Measurements from ENCODE around the gene IKBKE. TPM values are rescaled to one million over a fixed set of nuclear protein-coding genes. Genes with fewer than 3 reads are reported as not detected.

Gene IKBKE
- total RNA-seq, 1 donor from 2014 or later = 6.3 TPM

GRCh38 chr1:206476058-206476457 lies 5.8 kb downstream of the IKBKE start:
- H3K4me3 ChIP-seq = no peak overlapping the region
- peaks cover 0 to 3% of the 10 kb centered on the region in 2 donors for H3K4me1 ChIP-seq
- H3K27ac ChIP-seq = no peak overlapping the region
- H3K9me3 ChIP-seq = no peaks in the 10 kb centered on the region
- intact Hi-C loops (cut with DNase I) = loop anchor here (5.0 kb wide), 1 partner anchor 436 kb away; no protein-coding TSS in a partner anchor
- TF ChIP-seq, protein P1, sequence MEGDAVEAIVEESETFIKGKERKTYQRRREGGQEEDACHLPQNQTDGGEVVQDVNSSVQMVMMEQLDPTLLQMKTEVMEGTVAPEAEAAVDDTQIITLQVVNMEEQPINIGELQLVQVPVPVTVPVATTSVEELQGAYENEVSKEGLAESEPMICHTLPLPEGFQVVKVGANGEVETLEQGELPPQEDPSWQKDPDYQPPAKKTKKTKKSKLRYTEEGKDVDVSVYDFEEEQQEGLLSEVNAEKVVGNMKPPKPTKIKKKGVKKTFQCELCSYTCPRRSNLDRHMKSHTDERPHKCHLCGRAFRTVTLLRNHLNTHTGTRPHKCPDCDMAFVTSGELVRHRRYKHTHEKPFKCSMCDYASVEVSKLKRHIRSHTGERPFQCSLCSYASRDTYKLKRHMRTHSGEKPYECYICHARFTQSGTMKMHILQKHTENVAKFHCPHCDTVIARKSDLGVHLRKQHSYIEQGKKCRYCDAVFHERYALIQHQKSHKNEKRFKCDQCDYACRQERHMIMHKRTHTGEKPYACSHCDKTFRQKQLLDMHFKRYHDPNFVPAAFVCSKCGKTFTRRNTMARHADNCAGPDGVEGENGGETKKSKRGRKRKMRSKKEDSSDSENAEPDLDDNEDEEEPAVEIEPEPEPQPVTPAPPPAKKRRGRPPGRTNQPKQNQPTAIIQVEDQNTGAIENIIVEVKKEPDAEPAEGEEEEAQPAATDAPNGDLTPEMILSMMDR (IDR thresholded peaks at IDR 0.05) = no peak
- H3K36me3 ChIP-seq = no peaks in the 10 kb centered on the region
- DNase-seq (ENCODE audit: low spot score in 2 of 2) = no peak
- H3K27me3 ChIP-seq = no peaks in the 10 kb centered on the region

GRCh38 chr1:206476591-206476990 lies 6.3 kb downstream of the IKBKE start:
- no peak overlapping the region for H3K4me3 ChIP-seq

DNA sequence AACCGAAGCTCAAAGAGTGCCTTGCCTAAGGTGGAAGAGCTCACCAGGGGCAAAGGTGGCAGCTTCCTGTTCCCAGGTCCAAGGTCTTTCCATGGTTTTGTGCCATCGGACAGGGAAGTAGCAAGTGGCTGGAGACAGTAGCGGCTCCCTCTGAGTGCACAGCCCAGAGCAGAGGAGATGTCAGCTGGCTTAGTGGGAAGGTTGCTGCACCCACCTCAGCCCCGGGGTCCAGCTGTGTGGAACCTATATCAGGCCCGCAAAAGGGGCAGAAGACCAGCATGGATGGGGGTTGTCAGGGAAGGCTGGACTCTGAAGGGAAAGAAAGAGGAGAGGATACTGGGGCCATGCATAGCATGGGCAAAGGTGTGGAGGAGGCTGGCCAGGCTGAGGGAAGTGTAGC lies 6.8 kb downstream of the IKBKE start:
- no peaks in the 10 kb centered on the region for H3K27me3 ChIP-seq
- H3K9me3 ChIP-seq = no peaks in the 10 kb centered on the region
- DNase-seq (ENCODE audit: low spot score in 2 of 2) = no peak
- no peaks in the 10 kb centered on the region for H3K36me3 ChIP-seq
- no peak overlapping the region for H3K4me3 ChIP-seq
- intact Hi-C loops (cut with DNase I) = loop anchor here (5.0 kb wide), 1 partner anchor 435 kb away; no protein-coding TSS in a partner anchor
- TF ChIP-seq, protein P1 (IDR thresholded peaks at IDR 0.05) = no peak
- no peak overlapping the region for H3K27ac ChIP-seq
- no peaks in the 10 kb centered on the region for H3K4me1 ChIP-seq

More at GRCh38 chr1:206476591-206476990, 6.3 kb downstream of the IKBKE start:
- Histone ChIP-seq H3K27ac (no peak overlapping the region), H3K4me1 (no peaks in the 10 kb centered on the region), H3K36me3 (no peaks in the 10 kb centered on the region), H3K9me3 (no peaks in the 10 kb centered on the region), H3K27me3 (no peaks in the 10 kb centered on the region)
- intact Hi-C loops (cut with DNase I) = loop anchor here (5.0 kb wide), 1 partner anchor 436 kb away; no protein-coding TSS in a partner anchor
- DNase-seq (ENCODE audit: low spot score in 2 of 2) = no peak
- TF ChIP-seq, protein P1 (IDR thresholded peaks at IDR 0.05) = no peak

DNA sequence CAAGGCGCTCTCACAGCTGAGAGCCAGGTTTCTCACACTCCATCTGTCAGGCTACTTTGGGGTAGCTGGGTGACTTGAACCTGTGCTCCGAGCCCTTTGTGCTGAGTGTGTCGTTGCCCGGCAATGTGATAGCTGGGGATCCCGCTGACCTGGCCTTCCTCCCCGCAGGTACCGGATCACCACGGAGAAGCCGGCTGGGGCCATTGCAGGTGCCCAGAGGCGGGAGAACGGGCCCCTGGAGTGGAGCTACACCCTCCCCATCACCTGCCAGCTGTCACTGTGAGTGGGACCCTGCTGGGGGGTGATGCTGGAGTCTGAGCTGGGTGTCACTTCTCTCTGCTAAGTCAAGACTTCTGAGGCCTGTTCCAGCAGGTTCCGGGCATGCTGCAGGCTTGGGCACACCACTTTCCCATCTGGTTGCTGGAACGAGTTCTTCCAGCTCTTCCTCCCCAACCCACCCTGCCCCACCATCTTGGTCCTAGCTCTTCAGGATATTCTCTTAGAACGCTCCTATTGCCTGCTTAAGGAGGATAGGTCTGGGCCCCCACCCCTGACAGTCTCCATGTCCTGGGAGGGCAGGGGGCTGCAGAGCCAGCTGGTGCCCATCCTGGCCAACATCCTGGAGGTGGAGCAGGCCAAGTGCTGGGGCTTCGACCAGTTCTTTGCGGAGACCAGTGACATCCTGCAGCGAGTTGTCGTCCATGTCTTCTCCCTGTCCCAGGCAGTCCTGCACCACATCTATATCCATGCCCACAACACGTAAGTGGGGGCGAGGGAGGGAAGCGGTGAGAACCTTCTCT lies 7.5 kb downstream of the IKBKE start:
- TF ChIP-seq, protein P1 (IDR thresholded peaks at IDR 0.05) = no peak
- DNase-seq (ENCODE audit: low spot score in 2 of 2) = no peak

DNA sequence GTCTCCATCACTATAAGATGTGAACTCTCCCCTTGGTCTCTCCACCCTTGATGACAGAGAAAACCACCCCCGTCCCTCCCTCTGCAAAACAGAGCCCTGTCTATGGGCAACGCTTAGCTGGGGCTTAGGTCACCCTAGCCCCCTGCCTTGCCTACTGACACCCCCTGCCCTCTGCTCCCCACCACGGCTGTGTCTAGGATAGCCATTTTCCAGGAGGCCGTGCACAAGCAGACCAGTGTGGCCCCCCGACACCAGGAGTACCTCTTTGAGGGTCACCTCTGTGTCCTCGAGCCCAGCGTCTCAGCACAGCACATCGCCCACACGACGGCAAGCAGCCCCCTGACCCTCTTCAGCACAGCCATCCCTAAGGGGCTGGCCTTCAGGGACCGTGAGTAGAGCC lies 8.5 kb downstream of the IKBKE start:
- no peaks in the 10 kb centered on the region for H3K36me3 ChIP-seq
- no peak overlapping the region for H3K4me3 ChIP-seq
- no peak for DNase-seq (ENCODE audit: low spot score in 2 of 2)
- no peak overlapping the region for H3K27ac ChIP-seq
- H3K9me3 ChIP-seq = no peaks in the 10 kb centered on the region
- intact Hi-C loops (cut with DNase I) = loop anchor here (5.0 kb wide), 1 partner anchor 434 kb away; no protein-coding TSS in a partner anchor
- H3K27me3 ChIP-seq = no peaks in the 10 kb centered on the region
- H3K4me1 ChIP-seq = no peaks in the 10 kb centered on the region
- TF ChIP-seq, protein P1 (IDR thresholded peaks at IDR 0.05) = no peak

More for the DNA sequence above, 7.5 kb downstream of the IKBKE start:
- H3K27ac ChIP-seq = no peak overlapping the region
- H3K4me1 ChIP-seq = no peaks in the 10 kb centered on the region
- intact Hi-C loops (cut with DNase I) = loop anchor here (5.0 kb wide), 1 partner anchor 435 kb away; no protein-coding TSS in a partner anchor
- no peak overlapping the region for H3K4me3 ChIP-seq
- H3K36me3 ChIP-seq = no peaks in the 10 kb centered on the region
- H3K9me3 ChIP-seq = no peaks in the 10 kb centered on the region
- H3K27me3 ChIP-seq = no peaks in the 10 kb centered on the region
